ENCODE data around the gene HPF1. TPM values are rescaled to one million over a fixed set of nuclear protein-coding genes. Genes with fewer than 3 reads are reported as not detected.

HPF1 gene
- total and polyA plus RNA-seq, 2 of the 8 experiments (the other 6 are each of a cell fraction or from before 2014, with no cell fraction given) = 14.1 to 32.5 TPM

Other genes with a start within 250 kb of the HPF1 start
- gene NEK1, start 145.4 kb downstream of the HPF1 start, total RNA-seq (2021; fragmentation: NEBNext Ultra II Directional; extraction: Animal tissue kit (Norgen Biotek cat#: 25700)) = 11.1 and 11.7 TPM in 2 replicates
- gene NEK1, start 145.4 kb downstream of the HPF1 start, polyA plus RNA-seq (2011; rRNA removed) = 3.1 and 3.9 TPM in 2 replicates
- gene CLCN3, start 137.4 kb downstream of the HPF1 start, total RNA-seq (2021; fragmentation: NEBNext Ultra II Directional; extraction: Animal tissue kit (Norgen Biotek cat#: 25700)) = 25.8 and 32.8 TPM in 2 replicates
- 5.4 and 8.8 TPM in 2 replicates for gene CLCN3, start 137.4 kb downstream of the HPF1 start, polyA plus RNA-seq (2011; rRNA removed)